Muscle of back (tissue), 11 donors: ENCODE results near the gene PTGFRN. TPM values are rescaled to one million over a fixed set of nuclear protein-coding genes. Genes with fewer than 3 reads are reported as not detected.
"Not testable (repeated sequence)": the region's sequence is repeated elsewhere in the genome, so short reads cannot be mapped to it uniquely, and the experiment has no call there.

Experiments used
- DNase-seq, 3 donors: peaks; one replicate each; pipeline versions ENCODE4 v3.0.0 to v3.0.0-alpha.2; 2013
- polyA plus RNA-seq, 10 donors: library from polyadenylated mRNA; unstranded; fragments of 120-200 nt; gene quantifications; one replicate each; pipeline ENCODE4 v1.2.1, GENCODE V29; 2013; ENCODE audit not compliant: insufficient read length in 10 of 10

PTGFRN gene
- polyA plus RNA-seq, 10 donors = 84.6 to 151 (median 128) TPM

DNA sequence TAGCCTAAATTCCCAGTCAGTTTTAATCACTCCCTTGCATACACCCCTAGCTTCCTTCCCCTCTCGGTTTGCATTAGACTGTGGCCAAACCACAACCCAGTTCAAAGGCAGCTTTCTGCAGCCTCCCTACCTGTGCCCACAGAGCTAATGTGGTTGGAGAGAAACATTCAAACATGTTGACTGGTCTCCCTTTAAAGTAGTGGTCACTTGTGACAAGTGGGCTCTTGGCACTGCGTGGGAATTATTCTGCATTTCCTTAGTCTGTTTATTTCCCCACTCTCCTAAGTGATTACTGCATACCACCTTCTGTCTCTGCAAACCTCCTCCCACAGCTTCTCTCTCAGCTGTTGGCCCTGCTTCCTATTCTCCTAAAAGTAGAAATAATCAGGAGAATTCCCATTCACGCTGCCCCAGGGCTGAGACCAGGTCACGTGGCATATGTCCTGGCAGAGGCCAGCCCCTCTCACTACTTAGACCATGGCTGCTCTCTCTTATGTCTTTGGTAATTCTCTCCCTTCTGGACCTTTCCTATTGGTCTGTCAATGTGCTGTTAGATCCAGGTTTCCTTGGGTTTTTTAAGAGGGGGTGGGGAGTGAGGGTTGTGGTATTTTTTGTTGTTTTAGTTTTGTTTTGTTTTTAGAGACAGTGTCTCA, 53.4 kb downstream of the PTGFRN start:
- no peak for DNase-seq

DNA sequence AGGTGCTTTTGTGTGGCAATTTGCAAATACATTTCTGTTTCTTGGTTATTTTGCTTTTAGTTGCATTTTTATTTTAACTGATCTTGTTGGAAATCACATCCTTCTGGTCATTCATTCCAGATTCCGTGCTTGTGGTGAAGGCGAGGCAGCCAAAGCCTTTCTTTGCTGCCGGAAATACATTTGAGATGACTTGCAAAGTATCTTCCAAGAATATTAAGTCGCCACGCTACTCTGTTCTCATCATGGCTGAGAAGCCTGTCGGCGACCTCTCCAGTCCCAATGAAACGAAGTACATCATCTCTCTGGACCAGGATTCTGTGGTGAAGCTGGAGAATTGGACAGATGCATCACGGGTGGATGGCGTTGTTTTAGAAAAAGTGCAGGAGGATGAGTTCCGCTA, 57.1 kb downstream of the PTGFRN start:
- no peak for DNase-seq

DNA sequence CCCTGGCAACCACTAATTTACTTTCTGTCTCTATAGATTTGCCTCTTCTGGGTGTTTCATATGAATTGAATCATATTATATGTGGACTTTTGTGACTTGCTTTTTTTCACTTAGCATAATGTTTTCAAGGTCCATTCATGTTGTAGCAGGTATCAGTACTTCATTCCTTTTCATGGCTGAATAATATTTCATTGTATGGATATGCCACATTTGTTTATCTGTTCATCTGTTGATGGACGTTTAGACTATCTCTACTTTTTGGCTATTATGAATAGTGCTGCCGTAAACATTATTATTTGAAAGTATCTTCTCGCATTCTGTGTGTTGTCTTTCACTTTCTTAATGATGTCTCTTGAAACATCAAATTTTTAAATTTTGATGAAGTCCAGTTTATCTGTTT, 59.0 kb downstream of the PTGFRN start:
- no peak for DNase-seq

DNA sequence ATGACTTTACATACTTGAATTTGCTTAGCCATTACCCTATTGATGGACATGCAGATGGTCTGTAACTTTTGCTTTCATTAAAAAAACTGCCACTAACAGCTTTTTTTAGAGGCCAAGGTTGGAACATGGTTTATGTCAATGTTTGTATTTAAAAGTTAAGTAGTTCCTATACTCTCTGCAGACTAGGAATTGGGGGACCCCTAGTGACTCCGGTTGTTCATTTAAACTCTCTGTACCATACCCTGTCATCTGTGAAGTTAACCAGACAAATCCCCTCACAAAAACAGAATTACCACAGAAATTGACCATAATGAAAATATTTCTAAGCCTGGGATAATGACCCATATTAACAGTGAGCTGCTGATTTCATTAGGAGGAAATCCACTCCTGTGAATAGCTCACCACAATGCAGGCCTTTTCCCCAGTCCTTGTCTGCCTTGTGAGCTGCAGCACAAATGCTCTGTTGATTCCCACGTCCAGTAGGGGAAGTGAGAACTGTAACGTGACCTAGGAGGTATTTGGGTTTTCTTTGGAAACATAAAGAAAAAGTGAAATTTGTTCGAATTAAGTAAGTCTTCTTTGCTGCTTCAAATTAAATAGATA, 61.6 kb downstream of the PTGFRN start:
- no peak for DNase-seq

DNA sequence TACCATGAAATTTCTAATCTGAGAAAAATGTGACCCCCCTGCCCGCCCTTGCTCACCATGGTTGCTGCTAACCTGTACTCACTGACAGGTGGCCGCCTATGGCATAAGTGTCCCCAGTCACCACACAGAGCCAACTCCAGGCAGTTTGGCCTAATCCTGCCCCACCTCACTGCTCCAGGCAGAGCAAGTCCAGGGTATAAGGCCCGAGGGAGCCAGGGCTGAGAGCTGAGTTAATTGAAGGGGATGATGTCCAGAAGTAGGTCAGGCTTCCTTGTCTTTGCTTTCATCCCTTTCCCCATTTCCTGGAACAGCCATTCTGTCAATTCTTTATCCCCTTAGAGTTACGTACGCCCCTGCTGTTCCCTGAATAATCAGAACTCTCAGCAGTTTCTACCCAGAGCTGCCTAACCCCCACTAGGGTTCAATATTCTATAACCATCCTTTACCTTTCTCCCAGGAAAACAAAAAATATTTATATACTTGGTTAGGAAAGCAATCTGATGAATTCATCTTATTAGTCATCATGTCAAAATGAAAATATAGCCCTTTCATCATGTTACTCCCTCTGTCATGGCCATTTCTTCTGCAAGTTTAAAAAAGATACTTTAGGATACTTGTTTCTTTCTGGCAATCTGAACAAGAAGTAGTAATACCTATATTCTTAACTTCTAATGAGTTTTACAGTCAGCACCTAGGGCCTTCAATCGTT, 62.4 kb downstream of the PTGFRN start:
- no peak for DNase-seq

DNA sequence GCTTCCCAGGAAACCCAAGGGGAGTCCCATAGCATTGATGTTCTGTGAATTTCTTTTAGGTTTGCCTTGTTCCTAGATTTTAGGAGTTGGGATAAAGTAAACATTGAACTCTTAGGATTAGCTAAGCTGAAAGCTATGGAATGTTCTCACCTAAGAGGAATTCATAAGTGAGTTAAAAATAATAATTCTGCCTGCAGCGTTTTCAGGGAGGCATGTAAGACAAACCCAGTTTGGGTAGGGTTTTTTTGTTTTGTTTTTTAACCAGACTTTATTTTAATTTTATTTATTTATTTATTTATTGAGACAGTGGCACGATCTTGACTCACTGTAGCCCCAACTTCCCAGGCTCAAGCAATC, 62.9 kb downstream of the PTGFRN start:
- DNase-seq = no peak

DNA sequence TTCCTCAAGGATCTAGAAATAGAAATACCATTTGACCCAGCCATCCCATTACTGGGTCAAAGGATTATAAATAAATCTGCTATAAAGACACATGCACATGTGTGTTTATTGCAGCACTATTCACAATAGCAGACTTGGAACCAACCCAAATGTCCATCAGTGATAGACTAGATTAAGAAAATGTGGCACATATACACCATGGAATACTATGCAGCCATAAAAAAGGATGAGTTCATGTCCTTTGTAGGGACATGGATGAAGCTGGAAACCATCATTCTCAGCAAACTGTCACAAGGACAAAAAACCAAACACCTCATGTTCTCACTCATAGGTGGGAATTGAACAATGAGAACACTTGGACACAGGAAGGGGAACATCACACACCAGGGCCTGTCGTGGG, 70.6 kb downstream of the PTGFRN start:
- not testable (repeated sequence) for DNase-seq

DNA sequence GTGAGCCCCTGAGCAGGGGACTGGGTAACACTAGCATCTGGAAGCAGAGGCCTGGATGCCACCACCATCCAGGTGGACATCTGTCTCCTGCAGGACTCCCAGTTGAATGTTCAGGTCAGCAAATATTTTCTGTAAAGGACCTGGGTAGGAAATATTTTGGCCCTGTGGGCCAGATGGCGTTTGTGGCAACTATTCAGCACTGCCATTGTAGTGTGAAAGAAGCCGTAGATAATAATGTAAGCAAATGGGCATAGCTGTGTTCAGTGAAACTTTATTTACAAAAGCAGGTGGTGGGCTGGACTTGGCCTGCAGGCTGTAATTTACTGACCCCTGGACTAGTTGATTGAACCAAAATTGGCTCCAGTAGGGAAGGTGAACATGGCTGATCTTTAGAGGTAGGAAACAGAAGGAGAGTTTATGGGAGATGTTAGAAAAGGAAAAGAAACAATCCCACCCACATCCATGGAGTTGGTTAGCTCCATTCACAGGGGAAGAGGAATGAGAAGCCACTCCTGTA, 71.9 kb downstream of the PTGFRN start:
- DNase-seq = no peak

DNA sequence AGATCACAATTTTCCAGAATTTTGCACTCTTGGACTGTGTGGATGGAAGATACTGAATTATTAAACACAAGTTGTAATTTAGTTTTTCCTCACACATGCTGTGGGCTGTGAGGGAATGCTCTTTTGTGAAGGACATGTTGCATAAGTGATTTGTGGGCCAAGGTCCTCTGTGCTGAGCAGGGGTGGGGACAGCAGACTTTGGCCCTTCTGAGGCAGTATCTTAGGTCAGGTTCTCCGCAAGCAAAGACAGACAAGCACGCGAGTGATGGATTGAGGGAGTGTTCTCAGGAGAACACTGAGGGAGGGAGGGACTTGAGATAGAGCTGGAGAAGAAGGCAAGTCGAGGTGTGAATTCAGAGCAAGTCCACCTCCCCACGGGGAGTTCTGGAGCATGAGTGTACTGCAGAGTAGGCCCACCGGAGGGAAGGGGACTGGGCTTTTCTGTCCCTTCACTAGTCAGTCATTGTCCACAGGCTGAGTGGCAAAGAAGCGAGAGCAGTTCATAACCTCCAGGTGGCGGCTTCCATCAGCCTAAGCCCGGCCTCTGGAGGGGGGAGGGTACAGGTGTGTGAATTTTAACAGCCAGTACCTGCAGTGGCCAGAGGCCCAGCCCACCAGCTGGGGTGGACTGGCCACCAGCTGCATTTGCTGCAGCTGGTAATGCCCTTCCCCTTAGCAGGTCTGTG, 72.7 kb downstream of the PTGFRN start:
- no peak for DNase-seq

DNA sequence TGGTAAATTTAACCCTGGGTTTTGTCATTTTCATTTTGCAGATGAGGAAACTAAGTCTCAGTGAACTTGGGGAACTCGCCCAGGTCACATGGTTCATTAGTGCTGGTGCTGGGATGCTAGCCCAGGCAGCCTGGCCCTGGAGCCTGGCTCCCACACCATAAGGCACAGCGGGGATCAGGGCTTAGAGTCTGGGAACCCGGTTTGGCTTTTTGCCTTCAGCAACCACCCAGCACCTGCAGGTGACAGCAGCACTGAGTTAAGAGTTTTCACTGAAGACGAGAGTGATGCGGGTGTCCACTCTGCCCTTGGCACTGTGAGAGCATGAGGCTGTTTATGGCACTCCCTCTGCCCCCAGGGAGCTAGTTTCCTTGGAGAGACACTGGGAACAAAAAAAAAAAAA, 73.4 kb downstream of the PTGFRN start:
- no peak for DNase-seq

DNA sequence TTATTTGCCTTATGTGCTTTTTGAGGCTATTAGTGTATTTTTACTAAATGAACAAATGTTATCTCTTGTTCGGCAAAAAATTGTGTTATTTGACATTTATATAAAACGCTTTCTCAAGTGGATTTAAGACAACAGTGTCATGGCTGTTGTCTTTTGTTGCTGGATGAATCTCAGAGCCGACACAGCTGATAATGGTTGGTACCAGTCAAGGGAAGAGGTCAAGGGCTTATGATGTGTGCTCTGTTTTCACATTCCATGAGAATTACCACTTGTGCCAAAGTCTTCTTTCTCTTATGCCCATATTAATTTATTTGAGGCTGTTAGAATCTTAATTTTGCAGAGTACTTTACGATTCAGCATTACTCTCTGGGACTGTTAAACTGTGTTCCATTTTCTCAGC, 74.0 kb downstream of the PTGFRN start:
- no peak for DNase-seq

DNA sequence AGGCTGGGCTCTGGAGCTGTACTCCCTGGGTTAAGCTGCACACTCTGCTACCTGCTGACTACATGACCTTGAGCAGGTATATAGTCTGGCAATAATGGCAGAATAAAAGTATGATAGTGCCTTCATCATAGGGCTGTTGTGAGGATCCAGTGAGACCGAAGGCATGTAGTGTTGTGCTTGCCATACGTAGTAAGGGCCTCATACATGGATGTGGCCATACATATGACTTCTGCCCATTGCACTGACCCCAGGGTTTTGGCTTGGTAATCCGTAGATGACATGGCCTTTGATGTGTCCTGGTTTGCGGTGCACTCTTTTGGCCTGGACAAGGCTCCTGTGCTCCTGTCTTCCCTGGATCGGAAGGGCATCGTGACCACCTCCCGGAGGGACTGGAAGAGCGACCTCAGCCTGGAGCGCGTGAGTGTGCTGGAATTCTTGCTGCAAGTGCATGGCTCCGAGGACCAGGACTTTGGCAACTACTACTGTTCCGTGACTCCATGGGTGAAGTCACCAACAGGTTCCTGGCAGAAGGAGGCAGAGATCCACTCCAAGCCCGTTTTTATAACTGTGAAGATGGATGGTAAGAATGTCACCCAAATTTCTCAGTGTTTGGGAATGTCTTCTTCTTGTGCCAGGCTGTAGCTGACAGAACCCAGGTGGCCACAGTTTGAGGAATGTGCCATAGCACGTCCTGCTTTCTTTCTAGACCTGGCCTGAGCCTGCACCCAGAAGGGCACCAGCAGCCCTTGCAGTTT, 74.9 kb downstream of the PTGFRN start:
- DNase-seq = no peak

DNA sequence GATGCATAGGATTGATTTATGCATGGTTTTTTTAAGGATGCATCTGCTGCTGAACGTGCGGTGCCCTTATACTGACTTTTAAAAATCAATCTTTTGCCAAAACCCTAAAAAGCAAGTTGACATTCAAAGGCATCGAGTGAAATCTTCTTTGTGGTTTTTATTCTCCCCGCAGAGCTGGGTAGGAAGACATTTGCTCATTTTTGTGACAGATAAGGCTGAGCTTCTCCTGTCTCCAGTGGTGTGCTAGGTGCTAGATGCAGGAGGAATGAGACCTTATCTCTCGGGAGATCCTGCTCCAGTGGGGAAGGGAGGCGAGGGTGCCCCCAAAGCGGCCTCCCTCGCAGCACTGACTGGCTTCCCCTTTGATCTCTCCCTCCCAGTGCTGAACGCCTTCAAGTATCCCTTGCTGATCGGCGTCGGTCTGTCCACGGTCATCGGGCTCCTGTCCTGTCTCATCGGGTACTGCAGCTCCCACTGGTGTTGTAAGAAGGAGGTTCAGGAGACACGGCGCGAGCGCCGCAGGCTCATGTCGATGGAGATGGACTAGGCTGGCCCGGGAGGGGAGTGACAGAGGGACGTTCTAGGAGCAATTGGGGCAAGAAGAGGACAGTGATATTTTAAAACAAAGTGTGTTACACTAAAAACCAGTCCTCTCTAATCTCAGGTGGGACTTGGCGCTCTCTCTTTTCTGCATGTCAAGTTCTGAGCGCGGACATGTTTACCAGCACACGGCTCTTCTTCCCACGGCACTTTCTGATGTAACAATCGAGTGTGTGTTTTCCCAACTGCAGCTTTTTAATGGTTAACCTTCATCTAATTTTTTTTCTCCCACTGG, 76.9 kb downstream of the PTGFRN start:
- DNase-seq = no peak

DNA sequence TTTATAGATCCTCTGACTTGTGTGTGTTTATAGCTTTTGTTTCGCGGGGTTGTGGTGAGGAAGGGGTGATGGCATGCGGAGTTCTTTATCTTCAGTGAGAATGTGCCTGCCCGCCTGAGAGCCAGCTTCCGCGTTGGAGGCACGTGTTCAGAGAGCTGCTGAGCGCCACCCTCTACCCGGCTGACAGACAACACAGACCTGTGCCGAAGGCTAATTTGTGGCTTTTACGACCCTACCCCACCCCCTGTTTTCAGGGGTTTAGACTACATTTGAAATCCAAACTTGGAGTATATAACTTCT, 77.5 kb downstream of the PTGFRN start:
- no peak for DNase-seq

DNA sequence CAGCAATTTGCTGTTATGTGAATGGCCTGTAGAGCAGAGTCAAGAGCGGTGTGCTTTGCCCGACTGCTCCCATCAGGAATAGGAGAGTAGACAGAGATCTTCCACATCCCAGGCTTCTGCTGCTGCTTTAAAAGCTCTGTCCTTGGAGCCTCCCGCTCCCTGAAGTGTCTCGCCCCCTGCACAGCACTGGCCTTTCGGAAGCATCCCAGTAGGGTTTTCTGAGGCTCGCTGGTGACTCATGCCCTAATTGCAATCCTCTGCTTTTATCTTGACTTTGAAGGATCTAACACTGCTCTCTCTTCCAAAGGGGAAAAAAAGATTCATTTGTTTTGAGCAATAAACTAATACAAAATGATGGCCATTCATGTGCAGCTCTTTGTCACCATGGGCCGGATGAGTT, 78.5 kb downstream of the PTGFRN start:
- no peak for DNase-seq

DNA sequence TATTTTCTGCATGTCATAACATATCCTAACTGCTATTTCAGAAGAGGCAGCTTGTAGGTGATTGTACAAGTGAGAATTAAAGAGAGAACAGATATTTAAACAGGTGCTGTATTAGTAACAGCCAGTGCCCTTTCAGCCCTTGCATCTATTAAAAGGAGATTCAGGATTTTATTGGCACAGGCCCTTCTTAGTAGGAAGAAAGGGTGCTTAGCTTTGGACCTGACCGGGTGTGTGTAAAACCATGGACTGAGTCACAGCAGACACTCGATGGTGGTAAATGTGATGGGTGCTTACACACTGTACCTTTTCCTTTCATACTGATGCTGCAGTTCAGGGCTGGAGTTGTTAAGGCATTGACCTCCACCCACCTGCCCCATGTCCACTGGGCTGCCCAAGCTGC, 79.2 kb downstream of the PTGFRN start:
- DNase-seq = no peak

DNA sequence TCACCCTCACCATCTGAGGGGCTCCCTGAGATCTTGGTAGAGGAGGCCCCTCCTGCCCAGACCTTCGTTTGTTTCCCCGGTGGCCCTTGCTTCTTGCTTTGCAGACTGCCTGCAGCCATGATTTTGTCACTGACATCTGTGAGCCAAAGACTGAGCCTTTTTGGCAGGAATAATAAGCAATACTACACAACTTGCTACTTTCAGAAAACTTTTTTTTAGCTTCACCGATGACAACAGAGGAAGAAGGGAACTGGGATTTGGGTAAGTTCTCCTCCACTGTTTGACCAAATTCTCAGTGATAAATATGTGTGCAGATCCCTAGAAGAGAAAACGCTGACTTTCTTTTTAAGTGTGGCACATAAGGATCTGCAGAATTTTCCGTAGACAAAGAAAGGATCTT, 80.1 kb downstream of the PTGFRN start:
- peak; percentile 54 to 81 (median 67) for DNase-seq

DNA sequence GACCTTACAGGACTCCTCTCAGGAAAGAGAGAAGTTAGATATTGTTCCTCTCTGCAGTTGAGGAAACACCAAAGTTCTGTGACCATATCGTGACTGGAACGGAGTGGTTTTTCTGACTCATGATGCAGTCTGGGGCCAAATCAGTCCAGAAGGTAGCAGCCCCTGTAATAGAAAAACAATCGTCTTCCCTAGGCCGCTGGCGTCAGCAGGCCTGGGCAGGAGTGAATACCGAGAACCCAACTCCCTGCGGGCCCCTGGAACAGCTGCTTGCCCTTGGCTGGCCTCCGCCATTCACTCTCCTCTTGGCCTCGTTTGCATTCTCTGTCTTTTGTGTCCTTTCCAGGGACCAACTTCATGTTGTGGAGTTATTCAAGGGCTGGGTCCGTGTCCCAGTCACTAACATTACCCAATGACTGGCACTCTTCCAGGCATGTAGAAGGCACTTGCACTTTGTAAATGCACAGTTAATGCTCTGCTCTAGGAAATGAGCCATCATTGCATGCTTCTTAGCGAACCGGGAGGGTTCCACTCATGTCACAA, 81.0 kb downstream of the PTGFRN start:
- peak; percentile 86 to 93 (median 88) for DNase-seq

DNA sequence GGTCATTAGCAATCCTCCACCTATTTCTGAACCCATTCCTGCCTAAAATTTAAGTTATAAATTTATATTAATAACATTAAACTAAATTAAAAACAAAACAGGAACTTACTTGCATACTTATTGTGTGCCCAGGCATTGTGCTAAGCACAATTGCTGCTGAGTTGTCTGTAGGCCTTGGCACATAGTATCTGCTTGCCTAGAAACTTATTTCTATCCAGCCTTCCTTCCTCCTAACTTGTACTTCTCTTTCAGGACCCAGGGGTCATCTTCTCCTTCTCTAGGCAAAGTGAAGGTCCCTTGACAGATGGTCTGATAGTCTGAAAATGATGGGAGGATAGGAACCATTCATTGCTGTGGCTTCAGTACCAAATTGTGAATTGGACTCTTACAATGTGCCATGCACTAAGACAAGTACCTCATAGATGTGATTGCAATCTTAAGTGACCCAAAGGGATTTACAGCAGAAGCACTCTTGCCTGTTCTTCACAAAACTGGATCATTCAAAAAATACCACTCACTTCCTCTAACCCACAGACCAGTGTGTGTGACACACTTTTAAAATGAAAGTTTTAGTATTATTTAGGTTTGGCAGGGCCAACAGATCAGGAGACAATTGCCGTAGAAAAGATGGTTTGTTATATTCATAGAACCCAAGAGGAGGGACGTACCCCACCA, 81.6 kb downstream of the PTGFRN start:
- no peak for DNase-seq

DNA sequence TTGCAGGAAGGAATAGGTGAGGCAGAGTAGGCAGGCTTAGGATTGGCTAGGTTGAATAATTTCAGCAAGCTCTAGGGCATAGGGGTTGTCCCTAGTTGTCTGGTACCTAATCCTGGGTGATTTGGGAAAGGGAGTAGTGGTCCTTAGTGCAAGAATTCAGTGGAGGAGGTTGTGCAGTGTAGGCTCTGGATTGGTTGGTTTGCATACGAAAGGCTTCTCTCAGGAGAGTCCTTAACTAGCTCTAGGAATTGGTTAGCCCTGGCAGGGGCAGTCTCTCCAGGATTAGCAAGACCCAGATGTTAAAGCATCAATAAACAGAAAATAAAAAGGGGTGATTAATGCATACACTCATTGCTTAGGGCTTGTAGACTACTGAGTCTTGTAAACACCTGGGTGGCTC, 82.2 kb downstream of the PTGFRN start:
- no peak for DNase-seq
